Fibroblast of mammary gland (primary cell): ENCODE measurements around the gene ITGA11.
"Not testable (repeated sequence)": the region's sequence is repeated elsewhere in the genome, so short reads cannot be mapped to it uniquely, and the experiment has no call there.

ENCODE experiments used
- DNase-seq: peaks from one replicate; pipeline ENCODE4 v3.0.0-alpha.2; 2010; ENCODE audit warnings: low read depth
- H3K4me3 ChIP-seq: 2 replicates; pipeline ENCODE4 v1.5.1; 2011; ENCODE audit warnings: low read depth, mild to moderate bottlenecking, low read length, moderate library complexity; ENCODE audit not compliant: control insufficient read depth
- CTCF ChIP-seq: conservative IDR thresholded peaks from 2 replicates; pipeline ENCODE4 v1.5.1; 2011; ENCODE audit warnings: low read depth, low read length, inconsistent platforms; ENCODE audit not compliant: control insufficient read depth, insufficient read depth

ITGA11 gene

GRCh38 chr15:68402432-68403160, 29.4 kb downstream of the ITGA11 start:
- no peak for DNase-seq
- no peak for TF ChIP-seq CTCF
- H3K4me3 ChIP-seq, result no peak overlapping the region

- TF ChIP-seq CTCF, result no peak
- H3K4me3 ChIP-seq, result no peak overlapping the region
- DNase-seq, result no peak
Observed at GRCh38 chr15:68401496-68402431, 30.2 kb downstream of the ITGA11 start.

GRCh38 chr15:68400066-68400456, 31.9 kb downstream of the ITGA11 start:
- DNase-seq, result no peak
- no peak for TF ChIP-seq CTCF
- no peak overlapping the region for H3K4me3 ChIP-seq

- DNase-seq, result no peak
- no peak overlapping the region for H3K4me3 ChIP-seq
- no peak for TF ChIP-seq CTCF
Observed at GRCh38 chr15:68399096-68400065, 32.6 kb downstream of the ITGA11 start.

GRCh38 chr15:68397999-68398398, 34.0 kb downstream of the ITGA11 start:
- DNase-seq, result not testable (repeated sequence)

GRCh38 chr15:68396068-68396467, 35.9 kb downstream of the ITGA11 start:
- TF ChIP-seq CTCF, result no peak
- DNase-seq, result no peak
- H3K4me3 ChIP-seq, result no peak overlapping the region

More at GRCh38 chr15:68397999-68398398, 34.0 kb downstream of the ITGA11 start:
- H3K4me3 ChIP-seq, result not testable (repeated sequence)

GRCh38 chr15:68391121-68391520, 40.8 kb downstream of the ITGA11 start:
- DNase-seq, result no peak
- H3K4me3 ChIP-seq, result no peak overlapping the region
- TF ChIP-seq CTCF, result no peak
